Endothelial cell of hepatic sinusoid (primary cell): ENCODE measurements around the gene TLE7.

Experiments used
- in situ Hi-C: cut with HindIII; loops from 2 replicates; pipeline ENCODE4 v1.10.0; 2017; ENCODE audit warnings: low sequenced_read_pairs

TLE7 gene

DNA sequence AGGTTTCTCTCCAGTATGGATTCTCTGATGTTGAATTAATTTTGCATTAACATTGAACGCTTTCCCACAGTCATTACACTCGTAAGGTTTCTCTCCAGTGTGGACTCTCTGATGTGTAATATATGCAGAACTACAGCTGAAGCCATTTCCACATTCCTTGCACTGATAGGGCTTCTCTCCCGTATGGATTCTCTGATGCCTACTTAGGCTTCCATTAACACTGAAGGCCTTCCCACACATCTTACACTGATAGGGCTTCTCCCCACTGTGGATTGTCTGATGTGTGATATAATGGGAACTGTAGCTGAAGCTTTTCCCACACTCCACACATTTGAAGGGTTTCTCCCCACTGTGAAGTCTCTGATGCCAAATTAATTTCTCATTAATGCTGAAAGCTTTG is 7.2 kb upstream of the TLE7 start:
- in situ Hi-C loops, result no loop called here

DNA sequence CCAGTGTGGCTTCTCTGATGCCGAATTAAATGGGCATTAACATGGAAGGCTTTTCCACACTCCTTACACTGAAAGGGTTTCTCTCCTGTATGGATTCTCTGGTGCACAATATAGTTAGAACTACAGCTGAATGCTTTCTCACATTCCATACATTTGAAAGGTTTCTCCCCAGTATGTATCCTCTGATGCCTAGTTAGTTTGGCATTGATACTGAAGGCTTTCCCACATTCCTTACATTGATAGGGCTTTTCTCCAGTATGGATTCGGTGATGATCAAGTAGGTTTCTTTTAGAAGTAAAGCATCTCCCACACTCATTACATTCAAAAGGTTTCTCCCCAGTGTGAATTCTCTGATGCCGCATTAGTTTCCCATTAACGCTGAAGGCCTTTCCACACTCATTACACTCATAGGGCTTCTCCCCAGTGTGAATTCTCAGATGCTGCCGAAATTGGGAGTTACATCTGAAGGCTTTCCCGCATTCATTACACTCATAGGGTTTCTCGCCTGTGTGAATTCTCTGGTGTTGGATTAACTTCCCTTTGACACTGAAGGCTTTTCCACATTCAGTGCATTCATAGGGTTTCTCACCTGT is 6.5 kb upstream of the TLE7 start:
- in situ Hi-C loops, result no loop called here

DNA sequence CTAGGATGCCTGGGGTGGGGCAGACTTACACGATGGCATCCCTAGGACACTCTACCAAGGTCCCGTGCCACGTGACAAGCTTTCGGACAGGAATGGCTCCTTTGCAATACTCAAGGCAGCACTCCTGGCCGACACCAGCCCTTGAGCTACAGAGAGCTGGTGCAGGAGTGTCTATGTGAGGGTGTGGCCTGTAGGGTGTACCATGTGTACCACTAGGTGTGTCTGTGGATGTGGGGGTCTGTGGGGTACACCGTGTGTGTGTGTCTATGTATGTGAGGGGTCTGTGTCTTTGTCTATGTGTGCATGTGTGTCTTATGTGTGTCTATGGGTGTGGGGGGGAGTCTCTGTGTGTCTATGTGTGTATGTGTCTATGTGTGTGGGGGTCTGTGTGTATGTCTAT is 1.9 kb upstream of the TLE7 start:
- in situ Hi-C loops, result no loop called here

DNA sequence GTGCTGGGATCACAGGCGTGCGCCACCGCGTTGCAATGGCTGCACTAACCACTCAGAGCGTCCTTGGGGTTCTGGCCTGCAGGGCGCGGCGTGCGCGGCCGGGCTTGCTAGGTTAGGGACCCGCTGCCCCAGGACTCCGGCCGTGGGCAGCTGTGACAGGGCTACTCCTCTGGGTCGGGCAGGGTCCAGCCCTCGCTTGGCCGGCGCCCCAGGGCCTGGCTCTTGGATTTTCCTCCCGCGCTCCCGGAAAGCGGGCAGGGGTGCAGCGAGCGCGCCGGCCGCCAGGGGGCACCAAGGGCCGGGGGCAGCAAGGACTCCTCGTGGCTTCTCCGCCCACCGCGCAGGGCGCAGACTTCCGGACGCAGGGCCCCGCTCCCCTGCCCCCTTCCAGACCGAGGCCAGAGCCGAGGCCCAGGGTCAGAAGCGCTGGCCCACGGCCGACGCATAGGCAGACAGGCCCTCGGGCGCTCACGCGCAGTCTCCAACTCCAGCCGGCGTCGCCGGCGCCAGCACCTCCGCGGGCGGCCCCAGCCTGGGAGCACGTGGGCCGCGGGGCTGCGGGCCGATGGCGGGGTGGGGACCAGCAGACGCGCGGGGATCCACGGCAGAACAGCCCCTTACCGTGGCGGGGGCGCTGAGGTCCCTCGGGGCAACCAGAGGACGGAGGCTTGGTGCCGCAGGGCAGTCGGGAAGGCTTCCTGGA is 355 bp downstream of the TLE7 start:
- in situ Hi-C loops, result no loop called here

DNA sequence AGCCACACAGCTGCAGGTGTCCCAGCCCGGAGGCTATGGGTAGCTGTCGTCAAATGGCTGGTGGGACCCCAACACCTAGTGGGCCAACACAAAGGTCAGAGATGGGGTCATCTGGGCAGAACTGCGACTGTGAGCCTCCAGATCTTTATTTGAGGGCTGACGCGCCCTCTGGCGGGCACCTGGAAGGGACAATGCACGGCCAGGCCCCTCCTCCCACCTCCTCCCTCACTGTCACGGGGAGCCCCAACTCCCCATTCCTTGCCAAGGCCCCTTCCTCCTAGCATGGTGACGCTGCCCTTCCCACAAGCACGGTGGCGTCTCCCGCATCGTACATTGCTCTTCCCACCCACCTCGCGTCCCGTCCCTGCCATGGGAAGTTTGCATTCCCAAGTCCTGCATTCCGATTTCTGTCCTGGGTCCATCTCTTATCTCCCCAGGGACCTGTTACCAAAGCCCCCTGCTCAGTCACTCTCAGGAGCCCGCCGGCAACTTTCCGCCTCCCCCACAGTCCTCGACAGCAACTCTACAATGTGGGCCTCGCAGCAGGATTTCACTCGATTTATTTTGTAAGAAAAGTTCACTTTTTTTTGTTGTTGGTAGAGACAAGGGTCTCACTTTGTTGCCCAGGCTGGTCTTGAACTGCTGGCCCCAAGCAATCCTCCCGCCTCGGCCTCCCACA is 1.0 kb downstream of the TLE7 start:
- in situ Hi-C loops, result no loop called here

DNA sequence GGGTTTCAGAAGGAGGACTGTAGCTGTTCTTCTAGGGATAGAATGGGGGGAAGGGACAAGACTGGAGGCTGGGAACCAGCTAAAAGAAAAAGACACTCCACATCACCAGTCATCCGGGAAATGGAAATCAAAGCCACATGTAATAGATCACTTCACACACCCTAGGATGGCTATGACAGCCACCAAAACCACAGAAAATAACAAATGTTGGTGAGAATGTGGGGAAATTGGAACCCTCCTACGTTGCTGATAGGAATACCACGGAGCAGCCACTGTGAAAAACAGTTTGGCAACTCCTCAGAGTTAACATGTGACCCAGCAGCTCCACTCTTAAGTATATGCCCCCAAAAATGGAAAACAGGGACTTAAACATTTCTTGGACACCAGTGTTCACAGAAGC is 2.3 kb downstream of the TLE7 start:
- in situ Hi-C loops, result no loop called here

DNA sequence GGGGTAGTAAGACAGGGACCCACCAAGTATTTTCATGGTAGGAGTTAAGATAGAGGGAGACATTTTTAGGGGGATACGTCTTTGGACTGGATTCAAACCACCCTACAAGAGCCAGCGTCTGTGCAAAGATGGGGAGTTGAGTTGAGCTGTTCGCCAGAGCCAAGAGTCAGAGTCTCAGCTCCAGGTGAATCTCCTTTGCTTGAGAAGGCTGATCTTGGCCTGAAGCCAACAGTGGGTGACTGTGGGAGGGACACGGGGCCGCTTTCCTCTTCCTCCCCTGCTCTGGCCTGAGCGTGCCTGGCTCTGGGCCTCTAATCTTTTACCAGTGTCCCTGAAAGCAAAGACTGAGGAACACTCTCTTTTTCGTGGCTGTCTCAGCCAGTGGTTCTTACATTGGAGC is 5.4 kb downstream of the TLE7 start:
- in situ Hi-C loops, result no loop called here

DNA sequence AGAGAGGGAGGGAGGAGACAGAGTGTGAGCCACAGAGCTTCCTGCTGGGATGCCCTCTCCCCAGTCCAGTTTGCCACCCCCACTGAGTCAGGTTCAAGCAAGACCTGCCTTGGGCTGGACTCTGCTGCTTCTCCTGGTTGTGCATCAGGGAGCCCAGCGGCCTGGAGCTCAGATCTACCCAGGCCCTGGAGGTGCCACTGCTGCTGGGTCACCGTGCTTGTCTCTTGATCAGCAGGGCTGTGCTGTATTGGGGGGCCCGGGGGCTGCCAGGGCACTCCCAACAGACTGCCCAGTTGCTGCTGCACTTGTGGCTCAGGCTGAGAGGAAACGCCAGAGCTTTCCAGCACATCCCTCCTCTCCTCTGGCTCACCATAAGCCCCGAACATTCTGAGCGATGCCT is 8.9 kb downstream of the TLE7 start:
- in situ Hi-C loops, result no loop called here

DNA sequence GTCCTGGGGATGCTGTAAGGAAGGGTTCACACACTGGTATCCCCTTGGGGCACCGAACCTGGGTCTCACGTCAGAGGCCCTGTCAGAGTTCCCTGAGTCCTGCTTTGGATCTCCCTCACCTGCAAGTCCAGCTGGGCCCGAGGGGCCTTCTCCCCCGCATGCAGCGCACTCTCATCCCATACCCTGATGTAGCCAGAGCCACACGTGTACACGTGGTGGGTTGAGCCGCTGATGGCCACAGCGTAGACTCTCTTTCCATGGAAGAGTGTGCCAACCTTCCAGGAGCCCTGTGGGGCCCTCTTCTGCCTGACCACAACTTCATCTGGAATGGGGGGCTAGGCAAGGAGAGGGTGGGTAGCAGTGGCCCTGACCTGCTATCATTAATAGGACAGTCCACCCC is 9.9 kb downstream of the TLE7 start:
- in situ Hi-C loops, result no loop called here

DNA sequence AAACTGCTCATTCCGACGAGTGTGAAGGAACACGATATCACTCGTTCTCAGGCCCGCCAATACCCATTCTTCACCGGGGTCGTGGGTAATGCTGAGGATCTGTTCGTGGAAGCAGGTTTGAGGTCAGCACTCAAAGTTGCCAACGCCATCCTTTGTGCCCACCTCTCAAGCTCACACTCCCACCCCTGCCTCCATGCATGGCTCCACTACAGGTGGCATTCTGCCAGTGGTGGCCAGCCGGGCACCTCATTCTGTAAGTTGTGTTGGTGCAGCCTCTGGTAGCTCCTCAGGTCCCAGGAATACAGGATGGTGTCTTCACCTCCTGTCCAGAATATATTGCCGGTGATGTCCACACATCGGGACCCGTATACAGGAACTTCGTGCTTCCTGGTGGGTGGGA is 10.7 kb downstream of the TLE7 start:
- in situ Hi-C loops, result no loop called here

DNA sequence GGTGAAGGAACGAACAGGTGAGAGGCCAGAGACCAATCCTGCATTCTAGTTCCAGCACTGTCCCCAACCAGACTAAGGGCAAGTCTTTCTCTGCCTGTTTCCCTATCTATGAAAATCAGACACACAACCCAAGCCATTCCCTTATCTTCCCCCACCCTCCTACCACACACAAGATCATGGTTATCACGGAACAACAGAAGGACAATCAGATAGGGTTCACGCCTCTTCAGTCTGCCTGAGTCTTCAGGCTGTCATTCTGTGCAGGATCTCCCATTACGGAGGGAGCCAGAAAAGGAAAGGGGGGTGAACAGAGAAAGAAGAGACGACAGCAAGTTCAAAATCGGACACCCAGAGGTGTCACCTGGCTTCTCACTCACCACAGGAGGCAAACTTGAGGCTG is 11.1 kb downstream of the TLE7 start:
- in situ Hi-C loops, result no loop called here

DNA sequence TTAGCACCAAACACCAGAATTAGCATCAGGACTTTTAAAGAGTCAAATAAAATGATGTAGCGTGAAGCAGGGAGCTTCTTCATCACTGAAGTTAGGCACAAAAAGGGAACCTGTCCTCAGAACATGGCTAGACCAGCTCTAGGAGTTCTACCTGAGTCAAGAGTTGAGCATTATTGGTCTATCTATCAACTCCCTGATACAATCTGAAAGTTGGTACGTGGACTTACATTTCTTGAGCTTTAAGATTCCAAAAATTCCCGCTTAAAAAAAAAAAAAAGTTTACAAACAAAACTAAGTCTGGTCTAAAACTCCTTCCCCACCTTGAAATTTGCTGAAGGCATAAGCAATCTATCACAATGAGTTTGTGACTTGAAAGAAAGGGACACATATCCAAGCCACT is 12.3 kb downstream of the TLE7 start:
- in situ Hi-C loops, result loop anchor here (5.0 kb wide), 1 partner anchor 38 kb away; no protein-coding TSS in a partner anchor

DNA sequence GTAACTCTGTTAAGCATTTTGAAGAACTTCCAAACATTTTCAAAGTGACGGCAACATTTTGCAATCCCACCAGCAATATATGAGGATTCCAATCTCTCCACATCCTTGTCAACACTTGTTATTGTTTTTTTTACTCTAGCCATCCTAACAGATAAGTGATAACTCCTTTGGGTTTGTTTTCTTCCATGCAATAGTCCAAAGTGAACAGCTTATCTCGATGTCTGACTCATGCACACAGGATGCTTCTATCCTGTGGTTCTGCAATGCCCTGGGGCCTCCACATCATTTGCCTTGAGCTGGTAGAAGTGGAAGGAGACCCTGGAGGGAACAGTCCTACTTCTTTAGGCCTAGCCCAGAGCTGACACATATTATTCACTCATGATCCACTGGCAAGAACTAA is 13.0 kb downstream of the TLE7 start:
- in situ Hi-C loops, result loop anchor here (5.0 kb wide), 1 partner anchor 38 kb away; no protein-coding TSS in a partner anchor

DNA sequence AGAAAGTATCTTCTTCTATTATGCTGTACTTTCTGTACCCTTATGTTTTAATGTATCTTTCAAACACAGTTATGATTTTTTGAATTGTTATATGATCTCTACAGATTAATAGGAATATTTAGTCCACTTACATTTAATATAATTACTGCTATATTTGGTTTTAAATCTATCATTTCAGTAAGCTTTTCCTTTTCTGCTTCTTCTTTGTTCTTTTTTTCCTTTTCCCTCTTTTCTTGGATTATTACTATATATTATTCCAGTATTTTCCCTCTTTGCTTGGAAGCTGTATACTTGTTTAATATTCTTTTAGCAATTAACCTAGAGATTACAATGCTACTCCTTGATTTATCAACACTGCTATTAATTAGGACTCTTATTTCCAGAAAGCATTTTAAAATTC is 13.5 kb downstream of the TLE7 start:
- in situ Hi-C loops, result loop anchor here (5.0 kb wide), 1 partner anchor 39 kb away; no protein-coding TSS in a partner anchor

DNA sequence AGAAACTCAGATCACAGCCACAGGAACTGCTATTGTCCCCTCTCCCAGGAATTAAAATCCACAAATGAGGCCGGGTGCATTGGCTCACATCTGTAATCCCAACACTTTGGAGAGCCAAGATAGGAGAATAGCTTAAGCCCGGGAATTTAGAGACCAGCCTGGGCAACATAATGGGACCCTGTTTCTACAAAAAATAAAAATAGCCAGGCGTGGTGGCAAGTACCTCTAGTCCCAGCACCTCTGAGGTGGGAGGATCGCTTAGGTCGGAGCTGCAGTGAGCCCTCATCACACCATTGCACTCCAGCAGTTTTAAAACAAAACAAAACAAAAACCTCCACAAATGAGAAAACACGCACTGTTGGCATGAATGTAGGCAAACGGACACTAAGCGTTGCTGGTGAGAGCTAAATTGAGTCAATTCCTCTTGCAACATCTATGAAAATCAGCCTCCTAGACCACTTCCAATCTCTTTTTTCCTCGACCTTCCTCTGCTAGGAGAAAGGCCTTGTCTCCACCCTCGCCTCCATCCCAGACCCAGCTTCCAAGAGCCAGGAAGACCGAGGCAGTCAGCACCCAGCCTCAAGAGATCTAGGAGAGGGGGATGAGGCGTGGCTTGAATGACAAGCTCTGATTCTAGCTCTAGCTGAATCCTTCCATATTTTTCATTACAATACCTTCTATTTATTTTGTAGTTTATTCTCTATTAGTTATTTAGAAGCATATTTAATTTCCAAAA is 14.8 kb downstream of the TLE7 start:
- in situ Hi-C loops, result loop anchor here (5.0 kb wide), 1 partner anchor 40 kb away; no protein-coding TSS in a partner anchor

DNA sequence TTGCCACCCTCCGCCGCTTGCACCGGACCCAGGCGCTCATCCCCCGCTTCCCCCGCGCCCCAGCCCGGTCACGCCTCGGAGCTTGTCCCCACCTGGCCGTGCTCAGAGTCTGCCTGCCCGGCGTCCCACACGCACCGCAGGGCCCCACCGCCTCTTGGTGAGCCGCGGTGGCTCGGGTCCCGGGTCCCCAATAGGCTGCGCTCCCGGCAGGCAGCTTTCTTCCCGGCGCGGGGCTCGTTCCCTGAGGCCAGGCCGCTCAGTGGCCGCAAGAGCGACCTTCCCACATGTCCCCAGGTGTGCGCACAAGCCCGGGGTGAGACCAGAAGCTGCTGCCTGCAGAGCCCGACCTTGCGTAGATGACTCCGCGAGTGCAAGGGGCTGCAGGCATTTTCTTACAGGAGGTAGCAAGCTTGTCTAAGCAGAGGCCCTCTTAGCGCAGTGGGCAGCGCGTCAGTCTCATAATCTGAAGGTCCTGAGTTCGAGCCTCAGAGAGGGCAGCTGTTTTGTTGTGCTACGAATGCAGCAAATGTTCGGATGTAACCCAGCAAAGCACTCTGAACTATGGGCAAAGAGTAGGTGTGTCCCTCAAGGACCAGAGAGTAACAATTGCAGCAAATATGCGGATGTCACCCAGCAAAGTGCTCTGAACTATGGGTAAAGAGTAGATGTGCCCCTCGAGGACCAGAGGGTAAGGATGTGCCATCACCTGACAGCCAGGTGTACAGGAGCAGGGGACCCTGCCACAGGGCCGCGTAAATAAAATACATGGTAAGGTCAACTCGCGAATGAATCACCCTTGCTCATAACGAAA is 15.6 kb downstream of the TLE7 start:
- in situ Hi-C loops, result loop anchor here (5.0 kb wide), 1 partner anchor 41 kb away; no protein-coding TSS in a partner anchor

DNA sequence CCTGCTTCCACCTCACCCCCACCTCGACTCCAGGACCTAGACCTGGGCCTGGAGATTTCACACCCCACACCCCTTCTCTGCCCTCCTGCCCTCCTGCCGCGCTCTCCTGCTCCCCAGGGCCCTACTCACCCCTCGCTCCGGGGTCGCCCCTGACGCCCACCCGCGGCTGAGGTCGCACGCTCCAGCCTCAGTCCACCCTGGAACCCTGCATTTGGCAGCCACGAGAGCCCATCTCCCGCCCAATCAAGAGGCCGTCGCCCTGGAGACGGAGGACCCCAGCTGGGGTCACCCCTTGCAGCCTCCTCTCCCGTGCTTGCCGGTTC is 16.1 kb downstream of the TLE7 start:
- in situ Hi-C loops, result loop anchor here (5.0 kb wide), 1 partner anchor 42 kb away; no protein-coding TSS in a partner anchor

DNA sequence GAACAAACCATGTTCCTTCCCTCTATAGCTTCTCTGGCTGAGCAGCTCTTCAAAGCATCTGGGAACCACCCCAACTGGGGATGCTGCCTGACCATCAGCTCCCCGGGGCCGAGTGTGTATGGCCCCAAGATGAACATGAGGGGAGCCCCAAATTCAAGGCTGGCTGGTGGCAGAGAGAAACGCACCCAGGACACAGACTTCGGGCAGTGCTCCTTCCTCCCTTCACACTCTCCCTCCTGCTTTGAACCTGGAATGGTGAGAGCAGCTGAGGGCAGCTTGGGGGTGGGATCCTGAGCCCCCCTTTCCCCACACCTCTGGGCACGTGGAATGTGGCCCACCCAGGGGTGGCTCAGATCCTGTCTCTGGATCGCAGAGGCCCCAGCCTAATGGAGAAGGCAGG is 17.2 kb downstream of the TLE7 start:
- in situ Hi-C loops, result loop anchor here (5.0 kb wide), 1 partner anchor 43 kb away; no protein-coding TSS in a partner anchor

DNA sequence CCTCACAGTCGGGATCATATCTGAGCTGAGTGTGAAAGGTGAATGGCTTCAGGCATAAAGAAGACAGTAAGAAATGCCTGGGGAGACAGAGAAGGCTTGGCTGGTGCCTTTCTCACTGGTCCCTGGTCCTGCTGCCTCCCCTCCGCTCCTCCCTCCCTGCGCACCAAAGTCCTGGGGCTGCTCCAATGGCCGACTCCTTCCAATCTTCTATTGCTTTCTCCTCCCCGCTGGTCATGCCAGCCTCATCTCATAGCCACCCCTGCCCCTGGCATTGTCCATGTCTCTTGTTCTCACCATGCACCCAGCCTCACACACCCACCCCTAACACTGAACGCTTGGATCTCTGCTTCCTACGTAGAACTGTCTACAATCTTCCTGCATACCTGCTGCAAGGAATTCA is 18.0 kb downstream of the TLE7 start:
- in situ Hi-C loops, result no loop called here

DNA sequence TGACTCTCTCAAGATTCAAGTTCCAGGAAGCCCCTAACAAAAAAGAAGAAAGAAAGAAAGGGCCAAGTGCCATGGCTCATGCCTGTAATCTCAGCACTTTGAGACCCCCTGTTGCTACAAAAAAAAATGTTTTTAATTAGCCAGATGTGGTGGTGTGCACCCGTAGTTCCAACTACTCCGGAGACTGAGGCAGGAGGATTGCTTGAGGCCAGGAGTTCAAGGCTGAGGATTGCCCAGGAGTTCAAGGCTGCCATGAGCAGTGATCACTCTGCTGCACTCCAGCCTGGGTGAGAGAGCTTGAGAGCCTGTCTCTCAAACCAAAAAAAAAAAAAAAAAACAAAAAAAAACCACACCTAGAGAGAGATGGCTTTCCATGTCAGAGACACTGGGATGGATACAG is 18.8 kb downstream of the TLE7 start:
- in situ Hi-C loops, result no loop called here

DNA sequence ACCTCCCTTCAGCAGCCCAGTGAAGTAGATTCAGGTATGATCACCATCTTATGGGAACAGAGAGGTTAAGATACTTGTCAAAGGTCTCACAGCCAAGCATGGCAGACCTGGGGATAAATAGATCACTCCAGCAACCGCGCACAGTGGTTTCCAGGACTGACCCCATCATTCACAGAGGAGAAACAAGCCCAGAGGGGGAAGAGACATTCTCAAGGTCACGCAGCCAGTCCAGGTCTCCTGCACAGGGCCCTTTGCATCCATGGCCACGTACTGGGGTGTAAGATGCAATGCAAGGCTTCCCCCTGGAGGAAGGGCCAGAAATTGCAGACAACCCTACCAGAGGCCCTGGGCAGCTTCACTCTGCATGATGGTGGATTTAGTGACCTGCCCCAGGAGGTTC is 19.9 kb downstream of the TLE7 start:
- in situ Hi-C loops, result no loop called here
